Osteoblast (primary cell): ENCODE measurements around the gene NKAIN2. TPM values are rescaled to one million over a fixed set of nuclear protein-coding genes. Genes with fewer than 3 reads are reported as not detected.

Source experiments
- DNase-seq: peaks from one replicate; pipeline ENCODE4 v3.0.0; 2011; ENCODE audit warnings: low spot score, mixed read lengths; ENCODE audit not compliant: insufficient read length; ENCODE audit errors: missing footprints
- H2AFZ ChIP-seq: 2 replicates; pipeline ENCODE4 v1.6.0; 2011; ENCODE audit warnings: mild to moderate bottlenecking, low read length
- H3K27ac ChIP-seq: 2 replicates; pipeline ENCODE4 v1.5.1; 2011; ENCODE audit warnings: mild to moderate bottlenecking, low read depth, low read length, moderate library complexity
- H3K27me3 ChIP-seq: 2 replicates; pipeline ENCODE4 v1.6.0; 2012; ENCODE audit warnings: mild to moderate bottlenecking, control low read depth, inconsistent platforms, low read length, moderate library complexity; ENCODE audit not compliant: insufficient read depth
- H3K36me3 ChIP-seq: 2 replicates; pipeline ENCODE4 v1.5.1; 2011; ENCODE audit warnings: mild to moderate bottlenecking, low read length, control low read depth, moderate library complexity; ENCODE audit not compliant: insufficient read depth
- H3K4me1 ChIP-seq: 2 replicates; pipeline ENCODE4 v1.5.1; 2011; ENCODE audit warnings: mild to moderate bottlenecking, low read length, control low read depth, moderate library complexity; ENCODE audit not compliant: insufficient read depth
- H3K4me2 ChIP-seq: 2 replicates; pipeline ENCODE4 v1.6.0; 2011; ENCODE audit warnings: mild to moderate bottlenecking, low read length; ENCODE audit not compliant: insufficient read depth
- H3K4me3 ChIP-seq: fragments of 200-600 bp; sonication (generic); 3 replicates; pipeline ENCODE4 v1.5.1; 2012; ENCODE audit warnings: mild to moderate bottlenecking, low read length, inconsistent platforms; ENCODE audit not compliant: insufficient read depth
- H3K79me2 ChIP-seq: 2 replicates; pipeline ENCODE4 v1.6.0; 2012; ENCODE audit warnings: mild to moderate bottlenecking, low read length, control low read depth, inconsistent platforms; ENCODE audit not compliant: insufficient read depth
- H3K9me3 ChIP-seq: 2 replicates; pipeline ENCODE4 v1.5.1; 2011; ENCODE audit warnings: low read depth, low read length, control low read depth
- H4K20me1 ChIP-seq: 2 replicates; pipeline ENCODE4 v1.6.0; 2012; ENCODE audit warnings: mild to moderate bottlenecking, low read length, control low read depth; ENCODE audit not compliant: insufficient read depth
- total RNA-seq: library from RNA; depleted of rRNA; stranded (reverse); fragments of >200 nt; gene quantifications from 2 replicates; pipeline ENCODE4 v1.2.3, GENCODE V29; 2012
- TF ChIP-seq, protein P1 (sequence below): IDR thresholded peaks from 2 replicates; pipeline ENCODE4 v1.5.1; 2011; ENCODE audit warnings: mild to moderate bottlenecking, low read depth, low read length, moderate library complexity; ENCODE audit errors: extremely low read depth

NKAIN2 gene
- total RNA-seq, 1 donor: under 0.01 TPM

GRCh38 chr6:124430740-124431318, 627.2 kb downstream of the NKAIN2 start:
- Histone ChIP-seq H3K27ac (no peak overlapping the region), H3K9me3 (no peaks in the 10 kb centered on the region), H3K4me2 (no peak overlapping the region), H3K79me2 (no peaks in the 10 kb centered on the region), H4K20me1 (no peaks in the 10 kb centered on the region), H3K36me3 (no peaks in the 10 kb centered on the region), H3K27me3 (no peaks in the 10 kb centered on the region), H2AFZ (no peak overlapping the region), H3K4me1 (no peaks in the 10 kb centered on the region), H3K4me3 (no peak overlapping the region)
- DNase-seq: peak; percentile 1
- TF ChIP-seq, protein P1, sequence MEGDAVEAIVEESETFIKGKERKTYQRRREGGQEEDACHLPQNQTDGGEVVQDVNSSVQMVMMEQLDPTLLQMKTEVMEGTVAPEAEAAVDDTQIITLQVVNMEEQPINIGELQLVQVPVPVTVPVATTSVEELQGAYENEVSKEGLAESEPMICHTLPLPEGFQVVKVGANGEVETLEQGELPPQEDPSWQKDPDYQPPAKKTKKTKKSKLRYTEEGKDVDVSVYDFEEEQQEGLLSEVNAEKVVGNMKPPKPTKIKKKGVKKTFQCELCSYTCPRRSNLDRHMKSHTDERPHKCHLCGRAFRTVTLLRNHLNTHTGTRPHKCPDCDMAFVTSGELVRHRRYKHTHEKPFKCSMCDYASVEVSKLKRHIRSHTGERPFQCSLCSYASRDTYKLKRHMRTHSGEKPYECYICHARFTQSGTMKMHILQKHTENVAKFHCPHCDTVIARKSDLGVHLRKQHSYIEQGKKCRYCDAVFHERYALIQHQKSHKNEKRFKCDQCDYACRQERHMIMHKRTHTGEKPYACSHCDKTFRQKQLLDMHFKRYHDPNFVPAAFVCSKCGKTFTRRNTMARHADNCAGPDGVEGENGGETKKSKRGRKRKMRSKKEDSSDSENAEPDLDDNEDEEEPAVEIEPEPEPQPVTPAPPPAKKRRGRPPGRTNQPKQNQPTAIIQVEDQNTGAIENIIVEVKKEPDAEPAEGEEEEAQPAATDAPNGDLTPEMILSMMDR: no peak

DNA sequence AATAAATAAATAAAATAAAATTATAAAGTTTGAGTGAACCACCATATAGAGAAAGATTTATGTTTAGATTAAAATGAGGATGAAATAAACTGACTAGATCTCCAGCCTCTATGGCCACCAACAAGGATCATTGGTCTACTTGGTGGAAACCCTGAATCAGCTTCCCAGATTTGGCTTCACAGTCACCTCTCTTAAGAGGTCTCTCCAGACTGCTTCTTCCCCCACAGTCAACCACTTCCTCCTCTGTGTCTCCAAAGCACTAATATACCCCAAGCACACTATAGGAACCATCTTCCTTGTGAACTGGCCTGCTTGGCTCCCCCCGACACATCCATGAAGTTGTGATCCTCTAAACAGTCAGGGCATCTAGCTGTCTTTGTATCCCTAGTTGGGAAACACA, 629.0 kb downstream of the NKAIN2 start:
- no peak overlapping the region for H3K4me2 ChIP-seq
- H3K79me2 ChIP-seq: no peaks in the 10 kb centered on the region

DNA sequence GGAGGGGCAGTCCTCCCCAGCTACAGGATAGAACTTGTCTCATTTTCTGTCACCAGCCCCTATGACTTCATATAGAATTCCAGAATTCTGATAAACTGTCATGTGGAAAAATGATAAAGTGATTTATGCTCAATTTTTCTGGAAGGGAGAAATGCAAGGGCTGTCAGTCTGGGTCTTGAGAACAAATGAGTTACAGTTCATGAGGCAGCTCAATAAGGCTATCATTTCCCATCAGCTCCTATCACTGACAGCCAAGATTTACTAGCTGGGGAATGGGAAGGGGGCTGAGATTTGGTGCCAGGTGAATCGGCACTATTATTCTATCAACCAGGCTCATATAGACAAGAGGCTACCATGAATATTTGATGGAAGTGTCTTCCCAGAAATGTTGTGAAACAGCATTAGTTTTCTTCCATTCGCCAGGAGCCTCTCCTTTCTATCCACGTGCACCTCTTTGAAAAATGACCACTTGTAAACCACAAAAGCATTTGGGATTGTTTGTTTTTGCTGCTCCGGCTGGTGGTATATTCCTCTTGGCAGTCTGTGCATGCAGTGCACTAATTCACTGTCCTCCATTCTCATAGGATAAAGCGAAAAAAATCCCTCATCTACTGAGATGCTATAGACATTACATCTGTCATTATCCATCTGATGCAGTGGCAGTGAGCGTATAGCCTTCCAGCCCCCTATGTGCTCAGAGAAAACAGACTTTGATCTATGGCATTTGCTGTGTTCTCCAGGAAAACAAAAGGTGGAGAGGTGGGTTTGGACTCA, 629.9 kb downstream of the NKAIN2 start:
- Histone ChIP-seq H3K27me3 (no peaks in the 10 kb centered on the region), H3K9me3 (no peaks in the 10 kb centered on the region), H2AFZ (no peak overlapping the region), H3K27ac (no peak overlapping the region), H3K4me3 (no peak overlapping the region), H3K4me1 (no peaks in the 10 kb centered on the region), H3K79me2 (no peaks in the 10 kb centered on the region), H3K4me2 (no peak overlapping the region), H4K20me1 (no peaks in the 10 kb centered on the region), H3K36me3 (no peaks in the 10 kb centered on the region)
- no peak for DNase-seq
- TF ChIP-seq, protein P1: no peak

More for the DNA sequence above, 629.0 kb downstream of the NKAIN2 start:
- Histone ChIP-seq H3K27ac (no peak overlapping the region), H3K4me1 (no peaks in the 10 kb centered on the region), H4K20me1 (no peaks in the 10 kb centered on the region), H3K36me3 (no peaks in the 10 kb centered on the region), H2AFZ (no peak overlapping the region), H3K4me3 (no peak overlapping the region), H3K27me3 (no peaks in the 10 kb centered on the region), H3K9me3 (no peaks in the 10 kb centered on the region)
- TF ChIP-seq, protein P1: no peak
- DNase-seq: no peak

DNA sequence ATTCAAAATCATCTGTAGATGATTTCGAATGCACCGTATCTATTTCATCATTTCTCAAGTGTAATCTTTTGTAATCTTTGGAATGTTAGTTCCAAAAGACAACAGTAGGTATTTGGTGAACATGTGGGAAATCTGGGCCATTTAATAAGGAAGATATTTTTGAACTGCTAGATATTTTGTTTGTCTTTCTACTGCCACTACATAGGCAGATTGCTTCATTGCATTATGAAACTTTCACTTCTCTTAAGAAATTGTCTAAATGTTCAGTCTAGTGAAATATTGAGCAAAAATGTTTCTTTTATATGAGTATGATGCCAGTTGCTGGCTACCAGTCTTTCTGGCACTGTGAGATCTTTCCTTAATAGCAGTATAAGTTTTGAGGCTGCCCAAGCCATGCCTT, 630.8 kb downstream of the NKAIN2 start:
- DNase-seq: no peak
- no peaks in the 10 kb centered on the region for H4K20me1 ChIP-seq
- no peak overlapping the region for H3K4me3 ChIP-seq
- no peaks in the 10 kb centered on the region for H3K79me2 ChIP-seq
- no peak overlapping the region for H3K27ac ChIP-seq
- H3K4me1 ChIP-seq: no peaks in the 10 kb centered on the region
- no peaks in the 10 kb centered on the region for H3K9me3 ChIP-seq
- H3K36me3 ChIP-seq: no peaks in the 10 kb centered on the region
- no peak overlapping the region for H3K4me2 ChIP-seq
- H3K27me3 ChIP-seq: no peaks in the 10 kb centered on the region
- TF ChIP-seq, protein P1: no peak
- H2AFZ ChIP-seq: no peak overlapping the region
